SJSA1 (cell line): ENCODE measurements around the gene KLF11. TPM values are rescaled to one million over a fixed set of nuclear protein-coding genes. Genes with fewer than 3 reads are reported as not detected.

Experiments used
- DNase-seq, 2 experiments: peaks; one replicate each; pipeline ENCODE4 v3.0.0-alpha.2; 2015 to 2020; ENCODE audit warnings: low spot score in 2 of 2, low read depth in 1 of 2
- H3K27ac ChIP-seq: fragments of 250-450 bp; sonication (Bioruptor Pico); 2 replicates; pipeline ENCODE4 v1.5.1; 2020; ENCODE audit warnings: mild to moderate bottlenecking, moderate library complexity
- H3K27me3 ChIP-seq: fragments of 250-450 bp; sonication (Bioruptor Pico); replicated peaks from 2 replicates; pipeline ENCODE4 v1.5.1; 2020; ENCODE audit warnings: mild to moderate bottlenecking, moderate library complexity
- H3K36me3 ChIP-seq: fragments of 250-450 bp; sonication (Bioruptor Pico); 2 replicates; pipeline ENCODE4 v1.5.1; 2020; ENCODE audit warnings: mild to moderate bottlenecking
- H3K4me1 ChIP-seq: fragments of 250-450 bp; sonication (Bioruptor Pico); replicated peaks from 2 replicates; pipeline ENCODE4 v1.6.1; 2021; ENCODE audit warnings: mild to moderate bottlenecking
- H3K4me3 ChIP-seq: fragments of 250-450 bp; sonication (Bioruptor Pico); 2 replicates; pipeline ENCODE4 v1.5.1; 2020; ENCODE audit warnings: mild to moderate bottlenecking
- H3K9me3 ChIP-seq: fragments of 250-450 bp; sonication (Bioruptor Pico); replicated peaks from 2 replicates; pipeline ENCODE4 v1.5.1; 2020; ENCODE audit warnings: mild to moderate bottlenecking
- total RNA-seq: library from RNA; depleted of rRNA; stranded (reverse); fragments of >200 nt; shearing (Covaris generic); gene quantifications from 2 replicates; pipeline ENCODE4 v1.2.3, GENCODE V29; 2014

The KLF11 gene
- total RNA-seq, 1 experiment from 2014 or later: 13.6 TPM

DNA sequence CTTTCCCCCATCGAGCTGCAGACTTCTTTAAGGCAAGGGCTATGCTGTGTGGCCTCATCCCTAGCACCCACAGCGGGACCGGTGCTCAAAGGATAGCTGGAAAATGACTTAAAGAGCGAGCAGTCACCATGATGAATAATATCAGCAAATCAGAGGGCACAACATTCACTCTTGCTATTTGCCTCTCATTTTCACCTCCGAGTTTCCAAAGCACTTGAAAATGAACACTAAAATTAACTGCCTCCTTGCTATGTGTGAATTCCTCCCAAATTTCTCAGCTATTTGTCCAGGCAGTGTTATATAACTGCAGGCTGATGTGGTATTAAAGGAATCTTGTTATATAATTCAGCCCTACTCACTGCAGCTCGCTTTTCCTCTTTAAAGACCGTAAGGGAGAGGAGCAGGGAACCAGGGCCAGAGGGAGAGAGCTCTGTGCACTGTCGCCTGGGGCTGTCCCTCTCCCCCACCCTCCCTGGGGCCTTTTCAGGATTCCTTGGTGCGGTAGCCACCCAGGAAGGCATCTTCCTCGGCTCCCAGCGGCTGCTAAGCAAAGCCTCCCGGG is 35.4 kb downstream of the KLF11 start:
- no peaks in the 10 kb centered on the region for H3K9me3 ChIP-seq
- peak in 1 of 2 experiments; percentile 71 for DNase-seq
- H3K27me3 ChIP-seq: no peaks in the 10 kb centered on the region

DNA sequence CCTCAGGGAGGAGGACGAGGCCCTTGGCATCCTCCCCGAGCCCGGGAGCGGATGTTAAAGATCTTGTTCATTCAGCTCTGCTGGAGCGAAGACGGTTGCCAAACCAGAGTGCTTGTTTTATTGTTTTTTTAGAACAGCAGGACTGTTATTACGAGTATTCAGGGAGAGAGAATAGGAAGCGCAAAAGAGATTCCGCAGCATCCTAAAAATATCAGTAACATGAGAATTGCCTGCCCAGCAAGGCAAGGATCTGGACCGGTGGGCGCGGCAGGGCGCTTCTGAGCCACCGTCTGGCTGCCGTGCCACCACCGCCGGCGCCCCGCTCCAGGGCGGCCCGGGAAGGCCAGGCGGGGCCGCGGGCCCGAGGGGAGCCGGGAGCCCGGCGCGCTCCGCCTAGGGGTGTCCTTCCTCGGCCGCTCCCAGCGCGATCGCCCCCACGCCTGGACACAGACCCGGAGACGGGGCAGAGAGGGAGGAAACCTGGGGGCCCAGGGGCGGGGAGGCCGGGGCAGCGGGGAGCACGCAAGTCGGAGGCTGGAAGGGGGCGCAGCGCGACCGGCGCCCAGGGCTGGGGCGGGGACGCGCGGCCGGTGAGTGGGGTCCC is 36.0 kb downstream of the KLF11 start:
- DNase-seq: peak in 1 of 2 experiments; percentile 73
- Histone ChIP-seq H3K27ac (peak overlapping the region; percentile 59), H3K4me3 (peak overlapping the region; percentile 86), H3K36me3 (peaks cover 3% of the 10 kb centered on the region; the same call in 1 of the 2 replicates), H3K27me3 (0 out of 2 replicates have a peak, but pooled peaks cover 2% of the 10 kb centered on the region), H3K4me1 (peaks cover 31% of the 10 kb centered on the region), H3K9me3 (no peaks in the 10 kb centered on the region)

More for the DNA sequence above, 35.4 kb downstream of the KLF11 start:
- Histone ChIP-seq H3K4me1 (peaks cover 28% of the 10 kb centered on the region), H3K4me3 (peak overlapping the region; percentile 86), H3K27ac (peak overlapping the region; percentile 59), H3K36me3 (peaks cover 3% of the 10 kb centered on the region; the same call in 1 of the 2 replicates)

DNA sequence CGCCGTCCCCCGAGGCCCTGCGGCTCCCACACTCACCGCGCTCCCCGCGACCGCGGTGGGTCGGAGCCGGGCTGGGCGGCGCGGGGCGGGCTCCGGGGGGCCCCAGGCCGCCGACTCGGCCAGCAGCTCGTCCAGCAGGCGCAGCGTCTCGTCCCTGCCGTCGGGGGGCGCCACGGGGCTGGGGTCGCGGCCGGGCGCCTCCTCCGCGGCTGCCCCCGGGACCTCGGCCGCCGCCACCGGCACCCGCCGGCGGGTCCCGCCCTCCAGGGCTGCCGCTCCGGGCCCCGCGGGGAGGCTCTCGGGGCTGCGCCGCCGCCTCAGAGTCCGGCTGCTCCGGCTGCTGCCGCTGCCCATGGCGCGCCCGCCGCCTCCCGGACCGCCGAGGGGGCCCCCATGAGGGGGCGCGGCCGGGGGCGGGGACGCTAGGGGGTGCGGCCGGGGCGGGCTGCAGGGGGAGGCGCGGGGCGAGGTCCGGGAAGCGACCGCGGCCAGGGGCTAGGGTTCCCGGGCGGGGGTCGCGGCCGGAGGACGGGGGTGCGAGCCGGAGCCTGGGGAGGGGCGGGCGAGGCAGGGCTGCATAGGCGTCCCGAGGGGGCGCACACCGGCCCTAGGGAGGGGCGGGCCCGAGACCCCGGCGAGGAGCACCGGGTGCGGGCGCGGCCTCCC is 36.7 kb downstream of the KLF11 start, which contains the start of gene CYS1:
Gene CYS1 (minus strand): TSS at position 542 of the 666 bp plus-strand sequence. CDS start 188 bp downstream, at position 354.
- Histone ChIP-seq H3K4me3 (peak within 1 kb of the TSS; percentile 86), H3K9me3 (no peaks in the 10 kb centered on the region), H3K36me3 (peaks cover 3% of the 10 kb centered on the region; the same call in 1 of the 2 replicates), H3K27me3 (0 out of 2 replicates have a peak, but pooled peaks cover 4% of the 10 kb centered on the region), H3K27ac (peak within 1 kb of the TSS; percentile 71), H3K4me1 (peaks cover 32% of the 10 kb centered on the region)
- peak in 1 of 2 experiments; percentile 55 for DNase-seq

DNA sequence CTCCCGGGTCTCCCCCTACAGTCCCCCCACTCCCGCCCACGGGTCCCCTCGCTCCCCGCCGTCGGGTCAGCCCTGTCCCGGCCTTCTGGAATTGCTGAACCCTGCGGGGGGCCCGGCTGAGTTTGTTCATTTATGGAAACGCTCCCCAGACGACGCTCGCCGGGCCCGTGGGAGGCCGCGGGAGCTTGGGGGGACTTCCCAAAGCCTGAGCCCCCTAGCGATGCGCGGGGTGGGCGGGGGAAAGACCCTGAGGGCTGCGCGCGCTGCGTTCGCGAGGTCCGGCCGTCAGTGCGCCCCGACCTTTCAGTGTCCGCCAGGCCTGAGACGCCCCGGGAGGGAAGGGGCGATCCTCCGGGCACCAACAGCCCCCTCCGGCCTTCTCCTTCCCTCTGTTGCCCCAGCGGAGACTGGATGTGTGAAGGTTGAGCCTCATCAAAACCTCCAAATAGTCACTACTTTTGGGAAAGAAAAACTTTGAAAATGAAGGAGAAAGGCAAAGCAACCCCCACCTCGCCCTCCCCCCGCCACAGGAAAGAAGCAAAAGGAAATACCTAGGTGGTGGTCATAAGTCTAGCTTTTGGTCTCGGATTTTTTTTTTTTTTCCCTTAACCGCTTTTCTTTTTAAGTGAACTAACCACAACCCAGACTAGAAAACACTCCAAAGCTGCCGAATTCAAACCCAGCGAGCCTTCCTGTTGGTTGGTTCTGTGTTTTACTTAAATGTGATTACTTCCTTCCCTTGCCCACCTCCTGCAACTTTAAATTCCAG is 37.4 kb downstream of the KLF11 start:
- DNase-seq: peak in 1 of 2 experiments; percentile 54
- peak overlapping the region; percentile 71 for H3K27ac ChIP-seq
- peak overlapping the region; percentile 86 for H3K4me3 ChIP-seq
- 0 out of 2 replicates have a peak, but pooled peaks cover 4% of the 10 kb centered on the region for H3K27me3 ChIP-seq
- peaks cover 3% of the 10 kb centered on the region; the same call in 1 of the 2 replicates for H3K36me3 ChIP-seq
- peaks cover 32% of the 10 kb centered on the region for H3K4me1 ChIP-seq
- no peaks in the 10 kb centered on the region for H3K9me3 ChIP-seq

DNA sequence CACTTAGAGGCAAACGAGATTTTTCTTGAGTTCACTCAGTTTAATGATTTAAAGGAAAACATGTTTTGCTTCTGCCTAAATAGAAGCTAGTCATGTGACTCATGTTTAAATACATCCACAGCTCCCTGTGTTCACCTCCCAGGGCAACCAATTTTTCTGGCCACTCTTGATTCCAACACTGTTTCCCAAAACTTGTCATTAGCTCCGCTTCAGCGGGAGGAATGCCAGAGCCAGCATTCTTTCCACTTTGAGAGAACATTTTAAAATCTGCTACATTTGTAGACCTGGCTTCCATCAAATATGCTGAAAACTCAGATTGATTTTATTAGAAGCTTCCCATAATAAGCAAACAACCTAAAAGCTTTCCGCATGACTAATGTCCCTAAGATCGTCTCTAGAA is 39.7 kb downstream of the KLF11 start:
- H3K4me1 ChIP-seq: peaks cover 32% of the 10 kb centered on the region
- no peak for DNase-seq
- H3K9me3 ChIP-seq: no peaks in the 10 kb centered on the region
- H3K36me3 ChIP-seq: peaks cover 3% of the 10 kb centered on the region; the same call in 1 of the 2 replicates
- H3K27ac ChIP-seq: no peak overlapping the region
- no peak overlapping the region for H3K4me3 ChIP-seq
- 0 out of 2 replicates have a peak, but pooled peaks cover 4% of the 10 kb centered on the region for H3K27me3 ChIP-seq

DNA sequence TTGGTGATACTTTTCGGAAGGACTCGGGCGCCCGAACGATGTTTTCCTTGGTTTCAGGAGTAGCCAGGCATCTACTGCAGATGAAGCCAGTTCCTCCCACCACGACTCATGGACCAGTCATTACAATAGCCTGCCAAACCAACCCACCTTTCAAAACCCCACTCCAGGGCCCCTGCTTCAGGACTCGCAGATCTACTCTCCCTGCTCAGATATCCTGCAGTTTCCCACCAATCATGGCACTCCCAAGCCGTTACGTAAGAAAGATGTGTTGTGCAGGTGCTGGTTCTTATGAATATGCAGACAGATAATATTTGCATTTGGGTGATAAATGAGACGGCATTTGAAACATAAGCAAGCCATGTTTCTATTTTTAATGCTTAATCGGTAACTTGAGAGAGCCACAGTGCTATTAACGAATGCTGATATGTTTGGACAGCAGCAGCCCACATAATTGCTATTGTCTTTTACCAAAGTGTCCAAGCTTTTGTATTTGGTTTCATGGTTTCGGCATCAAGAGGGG is 40.4 kb downstream of the KLF11 start:
- no peaks in the 10 kb centered on the region; the same call in 1 of the 2 replicates for H3K36me3 ChIP-seq
- H3K9me3 ChIP-seq: no peaks in the 10 kb centered on the region
- H3K4me3 ChIP-seq: no peak overlapping the region
- no peak for DNase-seq
- 0 out of 2 replicates have a peak, but pooled peaks cover 4% of the 10 kb centered on the region for H3K27me3 ChIP-seq
- H3K27ac ChIP-seq: no peak overlapping the region
- H3K4me1 ChIP-seq: peaks cover 26% of the 10 kb centered on the region

DNA sequence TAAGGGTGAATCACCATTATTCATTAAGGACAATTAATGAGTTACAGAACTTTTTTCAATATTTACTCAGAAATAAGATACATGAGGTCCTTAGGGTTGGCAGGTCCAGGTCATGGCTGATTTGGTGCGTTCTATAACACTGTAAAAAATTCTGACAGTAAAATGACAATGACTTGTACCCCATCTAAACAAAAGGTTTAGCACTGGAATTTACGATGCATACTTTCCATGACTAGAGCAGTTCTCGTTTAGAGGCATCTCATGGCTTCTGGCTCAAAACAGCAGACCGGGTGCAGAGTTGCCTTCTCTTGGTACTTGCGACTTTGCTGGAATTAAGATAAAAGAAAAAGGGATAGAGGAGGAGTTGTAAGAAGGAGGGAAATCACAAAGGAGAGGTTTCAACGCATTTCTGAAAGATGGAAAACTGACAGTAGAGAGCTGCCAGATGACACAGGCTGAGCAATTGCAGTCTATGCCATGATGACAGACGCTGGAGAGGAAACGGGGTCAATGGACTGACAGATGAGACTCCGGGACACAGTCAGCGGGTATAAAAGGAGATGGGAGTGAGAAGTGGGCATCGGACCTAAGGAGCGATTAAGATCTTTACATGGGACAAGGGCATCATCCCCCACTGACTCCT is 41.0 kb downstream of the KLF11 start:
- H3K4me3 ChIP-seq: no peak overlapping the region
- H3K27me3 ChIP-seq: 0 out of 2 replicates have a peak, but pooled peaks cover 4% of the 10 kb centered on the region
- peaks cover 20% of the 10 kb centered on the region for H3K4me1 ChIP-seq
- DNase-seq: no peak
- no peaks in the 10 kb centered on the region for H3K9me3 ChIP-seq
- H3K36me3 ChIP-seq: no peaks in the 10 kb centered on the region; the same call in 1 of the 2 replicates
- H3K27ac ChIP-seq: no peak overlapping the region

DNA sequence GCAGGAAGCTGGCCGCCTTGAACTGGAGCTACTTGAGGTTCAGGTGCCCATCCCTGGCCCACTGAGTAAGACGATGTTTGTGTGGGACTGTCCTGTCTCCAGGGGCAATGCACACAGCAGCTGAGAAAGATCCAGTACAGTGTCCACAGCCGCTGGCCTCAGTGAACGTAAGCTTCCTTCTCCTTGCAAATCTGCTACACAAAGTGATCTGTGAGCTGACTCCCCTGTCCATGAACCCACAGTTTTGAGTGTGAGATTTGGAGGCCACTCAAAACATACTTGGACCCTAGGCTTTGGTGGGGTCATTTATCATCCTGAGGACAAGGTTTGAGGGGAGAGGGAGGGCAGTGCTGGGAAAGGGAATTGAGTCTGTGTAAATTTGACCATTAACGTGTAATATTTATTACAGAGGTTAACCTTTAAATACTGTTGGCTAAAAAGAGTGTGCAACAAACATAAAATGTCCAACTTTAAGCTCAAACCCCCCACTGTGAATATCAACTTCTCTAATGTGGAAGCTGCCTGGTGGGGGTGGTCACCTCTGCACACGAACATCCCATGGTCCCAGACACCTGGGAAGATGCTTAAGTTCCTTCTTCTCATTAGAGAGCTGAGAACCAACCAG is 41.8 kb downstream of the KLF11 start:
- Histone ChIP-seq H3K4me1 (peaks cover 15% of the 10 kb centered on the region), H3K27me3 (0 out of 2 replicates have a peak, but pooled peaks cover 9% of the 10 kb centered on the region), H3K4me3 (no peak overlapping the region), H3K9me3 (no peaks in the 10 kb centered on the region), H3K36me3 (no peaks in the 10 kb centered on the region), H3K27ac (no peak overlapping the region)
- DNase-seq: no peak

DNA sequence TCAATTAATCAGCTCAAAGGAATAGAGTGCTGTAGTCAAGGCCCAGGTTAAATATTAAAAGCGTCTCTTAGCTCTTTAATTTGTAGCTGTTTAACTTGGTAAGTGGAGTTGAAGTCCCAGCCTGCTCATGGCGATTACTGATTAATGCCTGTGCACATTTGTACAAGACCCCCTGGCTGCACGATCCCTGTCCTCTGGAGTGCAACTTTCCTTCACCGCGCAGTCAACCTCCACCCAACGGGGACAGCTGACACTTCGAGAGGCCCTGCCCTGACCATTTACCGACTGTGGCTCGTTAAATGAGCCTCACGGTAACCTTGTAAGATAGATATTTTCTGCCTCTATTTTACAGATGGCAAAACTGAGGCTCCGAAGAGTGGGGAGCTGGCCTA is 42.3 kb downstream of the KLF11 start:
- DNase-seq: no peak
- Histone ChIP-seq H3K27ac (no peak overlapping the region), H3K36me3 (no peaks in the 10 kb centered on the region), H3K4me3 (no peak overlapping the region), H3K27me3 (0 out of 2 replicates have a peak, but pooled peaks cover 9% of the 10 kb centered on the region), H3K9me3 (no peaks in the 10 kb centered on the region), H3K4me1 (peaks cover 12% of the 10 kb centered on the region)

DNA sequence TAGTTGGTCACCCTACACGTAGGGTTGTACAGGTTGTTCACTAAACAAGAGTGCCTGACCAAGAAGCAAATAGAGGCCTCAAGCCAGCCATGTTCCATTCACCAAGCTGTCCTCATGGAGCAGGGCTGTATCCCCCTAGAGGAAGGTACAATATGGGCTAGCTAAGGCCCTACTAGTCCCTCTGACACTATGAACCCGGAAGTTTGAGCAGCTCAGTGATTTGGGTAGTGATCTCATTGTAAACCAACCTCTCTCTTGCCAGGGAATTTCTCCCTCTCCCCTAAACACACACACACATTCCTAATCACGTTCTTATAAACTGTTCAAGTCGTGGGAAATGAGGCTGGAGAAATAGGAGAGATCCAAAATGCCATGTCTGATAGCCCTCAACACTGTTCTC is 43.6 kb downstream of the KLF11 start:
- no peak for DNase-seq
- H3K4me3 ChIP-seq: no peak overlapping the region
- H3K27me3 ChIP-seq: peaks cover 9% of the 10 kb centered on the region; the same call in 1 of the 2 replicates
- H3K36me3 ChIP-seq: no peaks in the 10 kb centered on the region
- peaks cover 8% of the 10 kb centered on the region; the same call in 1 of the 2 replicates for H3K9me3 ChIP-seq
- H3K27ac ChIP-seq: no peak overlapping the region
- H3K4me1 ChIP-seq: peaks cover 5% of the 10 kb centered on the region; the same call in 1 of the 2 replicates

DNA sequence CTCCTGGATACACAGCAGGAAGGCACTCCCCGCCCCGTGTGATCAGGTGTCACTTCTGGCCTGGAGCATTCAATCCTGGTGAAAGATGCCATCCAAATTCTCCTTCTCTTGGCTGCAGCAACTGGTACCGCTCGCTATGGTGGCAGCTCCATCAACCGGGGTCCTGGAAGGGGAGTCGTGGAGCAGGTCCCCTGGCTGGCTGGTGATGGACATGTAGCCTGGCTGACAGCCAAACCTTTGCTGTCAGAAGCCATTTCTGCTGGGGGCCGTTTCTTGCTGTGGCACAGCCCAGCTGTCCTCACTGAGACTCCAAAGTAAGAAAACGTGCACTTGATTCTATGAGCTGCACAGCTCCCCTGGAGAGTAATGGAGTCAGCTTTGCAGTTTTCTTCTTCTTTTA is 44.0 kb downstream of the KLF11 start:
- H3K27me3 ChIP-seq: peaks cover 9% of the 10 kb centered on the region; the same call in 1 of the 2 replicates
- no peak for DNase-seq

DNA sequence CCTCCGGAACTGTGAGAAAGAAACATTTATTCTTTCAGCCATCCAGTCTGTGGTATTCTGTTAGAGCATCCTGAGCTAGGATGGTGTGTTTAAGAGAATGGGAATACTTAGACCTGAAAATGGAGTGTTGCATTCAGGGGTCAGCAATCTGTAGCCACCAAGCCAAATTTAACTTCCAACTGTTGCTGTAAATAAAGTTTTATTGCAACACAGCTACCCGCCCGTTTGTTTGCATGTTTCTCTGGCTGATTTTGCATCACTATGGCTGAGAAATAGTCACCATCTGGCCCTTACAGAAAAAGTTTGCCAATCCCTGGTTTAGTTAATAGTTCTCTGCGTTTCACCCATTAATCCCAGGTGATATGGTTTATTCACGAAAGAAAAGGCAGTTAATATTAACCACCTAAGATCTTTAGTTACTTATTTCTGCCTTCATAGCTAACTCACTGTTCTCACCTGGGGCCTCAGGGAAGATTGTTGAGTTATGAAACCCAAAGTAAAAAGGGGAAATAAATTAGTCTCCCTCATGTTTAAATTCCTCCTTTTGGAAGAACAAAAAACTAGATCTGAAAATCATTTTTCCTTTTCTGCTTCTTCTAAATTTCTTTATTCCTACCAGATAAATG is 46.3 kb downstream of the KLF11 start:
- Histone ChIP-seq H3K4me3 (no peak overlapping the region), H3K36me3 (no peaks in the 10 kb centered on the region), H3K4me1 (no peaks in the 10 kb centered on the region), H3K9me3 (peaks cover 8% of the 10 kb centered on the region; the same call in 1 of the 2 replicates), H3K27me3 (peaks cover 4% of the 10 kb centered on the region; the same call in 1 of the 2 replicates), H3K27ac (no peak overlapping the region)
- no peak for DNase-seq

More for the DNA sequence above, 44.0 kb downstream of the KLF11 start:
- Histone ChIP-seq H3K36me3 (no peaks in the 10 kb centered on the region), H3K27ac (no peak overlapping the region), H3K9me3 (peaks cover 8% of the 10 kb centered on the region; the same call in 1 of the 2 replicates), H3K4me3 (no peak overlapping the region), H3K4me1 (peaks cover 5% of the 10 kb centered on the region; the same call in 1 of the 2 replicates)
